LoVo (cell line): ENCODE data around the gene TMC1.
"Not testable (repeated sequence)": the region's sequence is repeated elsewhere in the genome, so short reads cannot be mapped to it uniquely, and the experiment has no call there.

Experiments
- DNase-seq: peaks from one replicate; pipeline ENCODE4 v3.0.0-alpha.2; 2016; ENCODE audit warnings: low spot score

The TMC1 gene

DNA sequence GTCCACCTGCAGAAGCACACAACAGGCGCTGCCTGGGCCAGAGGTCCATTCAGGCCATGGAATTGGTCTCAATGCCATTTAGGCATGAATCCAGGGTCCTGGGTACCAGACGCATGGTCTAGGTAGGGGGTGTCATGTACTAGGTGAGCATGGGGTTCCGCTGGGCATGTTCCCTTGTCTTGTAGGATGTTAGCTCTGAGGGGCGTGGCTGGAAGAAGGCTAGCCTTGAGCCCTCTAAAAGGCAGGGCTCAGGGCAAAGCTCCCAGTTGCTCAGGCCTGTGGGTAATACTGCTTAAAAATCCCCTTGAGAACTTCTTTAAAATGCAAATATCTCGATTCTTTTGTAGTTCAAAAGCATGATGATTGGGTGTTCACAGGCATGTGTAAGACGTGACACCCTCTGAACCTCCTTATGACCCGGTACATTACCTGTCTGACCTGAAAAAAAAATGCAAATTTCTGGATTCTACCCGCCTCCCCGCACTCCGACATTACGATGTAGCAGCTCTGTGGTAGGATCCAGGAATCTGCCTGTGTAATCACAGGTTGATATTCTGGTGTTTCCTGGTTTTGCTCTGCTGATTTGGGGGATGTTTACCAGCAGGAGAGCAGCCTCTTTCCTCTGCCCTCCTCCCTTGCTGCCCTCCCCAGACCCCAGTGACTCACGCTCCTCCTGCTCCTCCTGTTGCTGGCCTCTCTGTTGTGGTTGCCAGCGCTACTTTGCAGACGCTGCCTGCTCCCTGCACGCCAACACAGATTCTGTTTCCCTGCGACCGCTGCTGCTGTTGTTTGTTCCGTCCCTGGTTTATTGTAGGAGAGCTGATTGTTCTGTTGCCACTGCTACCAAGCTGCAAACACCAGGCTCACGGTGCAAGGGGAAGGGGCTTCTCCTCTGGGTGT is 5.7 kb downstream of the TMC1 start:
- DNase-seq: peak; percentile 34

DNA sequence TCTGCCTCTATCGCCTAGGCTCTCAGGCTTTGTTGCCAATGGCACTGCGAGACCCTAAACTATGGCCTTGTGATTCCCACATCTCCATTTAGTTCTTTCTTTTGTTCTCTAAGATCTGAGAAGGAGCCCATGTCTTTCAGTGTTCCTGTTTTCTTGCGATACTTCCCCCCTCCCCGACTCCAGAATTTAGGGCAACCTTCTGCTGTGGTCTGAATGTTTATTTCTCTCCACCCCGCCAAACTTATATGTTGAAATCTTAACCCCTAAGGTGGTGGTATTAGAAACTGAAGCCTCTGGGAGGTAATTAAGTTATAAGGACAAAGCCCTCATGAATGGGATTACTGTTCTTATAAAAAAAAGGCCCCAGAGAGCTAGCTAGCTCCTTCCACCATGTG is 6.4 kb downstream of the TMC1 start:
- no peak for DNase-seq

DNA sequence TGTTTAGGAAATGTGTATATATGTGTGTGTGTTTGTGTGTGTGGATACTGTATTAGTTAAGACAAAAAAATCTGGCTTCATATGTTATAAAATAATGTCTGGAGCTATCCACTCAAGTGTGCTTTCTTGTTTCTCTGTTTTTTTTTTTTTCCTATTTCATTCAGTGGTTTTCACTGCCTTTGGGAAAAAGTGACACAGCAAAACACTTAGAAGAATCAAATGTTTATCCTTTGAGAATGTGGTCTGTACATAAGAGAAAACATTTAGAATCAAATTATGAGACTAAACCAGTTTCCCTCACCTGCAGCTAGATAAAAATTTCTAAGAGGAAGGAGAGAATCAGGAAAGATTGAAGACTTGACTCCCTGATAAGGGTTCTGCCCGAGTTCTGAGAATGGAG is 8.1 kb downstream of the TMC1 start:
- no peak for DNase-seq

DNA sequence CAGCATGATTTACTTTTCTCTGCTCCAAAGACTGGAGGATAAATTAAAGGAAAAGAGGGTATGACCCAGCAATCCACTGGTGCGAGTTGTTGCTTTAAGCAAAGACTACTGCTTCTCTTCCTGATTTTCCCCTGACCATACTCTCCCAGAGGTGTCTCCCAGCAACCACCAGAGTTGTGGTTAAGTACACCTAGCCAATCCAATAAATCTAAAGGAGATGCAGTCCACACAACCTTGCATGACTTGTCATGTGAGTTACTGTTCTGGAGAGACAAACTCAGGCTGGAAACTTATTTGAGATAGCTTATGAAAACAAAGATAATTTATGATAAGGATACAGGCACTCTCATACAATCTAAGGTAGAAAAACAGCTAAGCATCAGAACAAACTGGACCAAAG is 11.9 kb downstream of the TMC1 start:
- DNase-seq: no peak

DNA sequence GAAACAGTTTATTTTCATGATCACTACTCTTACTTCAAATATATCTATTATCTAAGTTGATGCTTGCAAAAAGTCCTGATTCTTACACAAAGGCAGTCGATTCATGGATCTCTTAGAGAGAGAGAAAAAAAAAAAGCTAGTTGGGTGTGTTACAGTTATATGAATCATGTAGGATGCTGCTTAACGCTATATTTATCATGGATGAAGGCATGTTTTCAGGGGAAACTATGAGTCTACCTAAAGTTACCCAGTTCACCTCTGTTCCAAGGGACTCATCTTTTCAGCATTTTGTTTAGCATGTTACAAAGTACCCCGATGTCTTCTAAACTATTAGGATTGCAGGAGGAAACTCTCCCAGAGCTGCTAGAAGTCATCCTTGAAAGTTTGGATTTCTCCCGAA is 13.5 kb downstream of the TMC1 start:
- DNase-seq: no peak

DNA sequence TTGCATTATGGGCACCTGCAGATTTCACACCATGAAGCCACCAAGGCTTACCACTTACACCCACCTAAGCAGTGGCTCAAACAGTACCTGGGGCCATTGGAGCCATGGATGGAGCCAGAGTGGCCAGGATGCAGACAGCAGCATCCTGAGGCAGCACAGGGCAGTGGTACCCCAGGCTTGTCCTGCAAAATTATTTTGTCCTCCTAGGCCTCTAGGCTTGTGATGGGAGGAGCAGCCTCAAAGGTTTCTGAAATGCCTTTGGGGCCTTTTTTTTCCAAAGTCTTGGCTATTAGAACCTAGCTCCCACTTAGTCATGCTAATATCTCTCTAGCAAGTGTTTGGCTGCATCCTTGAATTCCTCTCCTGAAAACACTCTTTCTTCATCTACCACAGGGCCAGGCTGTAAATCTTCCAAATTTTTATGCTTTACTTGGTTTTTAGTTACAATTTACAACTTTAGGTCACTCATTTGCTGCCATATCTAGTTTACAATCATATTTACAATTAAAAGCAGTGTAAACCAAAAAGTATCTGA is 15.7 kb downstream of the TMC1 start:
- DNase-seq: no peak

DNA sequence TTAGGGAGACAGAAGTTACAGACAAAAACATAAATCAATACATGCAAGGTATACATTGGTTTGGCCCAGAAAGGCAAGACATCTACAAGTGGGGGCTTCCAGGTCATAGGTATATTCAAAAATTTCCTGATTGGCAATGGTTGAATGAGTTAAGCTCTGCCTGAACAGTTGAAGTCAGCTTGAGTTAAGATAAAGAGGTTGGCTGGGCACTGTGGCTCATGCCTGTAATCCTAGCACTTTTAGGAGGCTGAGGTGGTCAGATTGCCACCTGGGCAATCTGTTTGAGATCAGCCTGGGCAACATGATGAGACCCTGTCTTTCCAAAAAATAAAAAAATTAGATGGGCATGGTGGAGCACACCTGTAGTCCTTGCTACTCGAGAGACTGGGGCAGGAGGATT is 16.3 kb downstream of the TMC1 start:
- no peak for DNase-seq

DNA sequence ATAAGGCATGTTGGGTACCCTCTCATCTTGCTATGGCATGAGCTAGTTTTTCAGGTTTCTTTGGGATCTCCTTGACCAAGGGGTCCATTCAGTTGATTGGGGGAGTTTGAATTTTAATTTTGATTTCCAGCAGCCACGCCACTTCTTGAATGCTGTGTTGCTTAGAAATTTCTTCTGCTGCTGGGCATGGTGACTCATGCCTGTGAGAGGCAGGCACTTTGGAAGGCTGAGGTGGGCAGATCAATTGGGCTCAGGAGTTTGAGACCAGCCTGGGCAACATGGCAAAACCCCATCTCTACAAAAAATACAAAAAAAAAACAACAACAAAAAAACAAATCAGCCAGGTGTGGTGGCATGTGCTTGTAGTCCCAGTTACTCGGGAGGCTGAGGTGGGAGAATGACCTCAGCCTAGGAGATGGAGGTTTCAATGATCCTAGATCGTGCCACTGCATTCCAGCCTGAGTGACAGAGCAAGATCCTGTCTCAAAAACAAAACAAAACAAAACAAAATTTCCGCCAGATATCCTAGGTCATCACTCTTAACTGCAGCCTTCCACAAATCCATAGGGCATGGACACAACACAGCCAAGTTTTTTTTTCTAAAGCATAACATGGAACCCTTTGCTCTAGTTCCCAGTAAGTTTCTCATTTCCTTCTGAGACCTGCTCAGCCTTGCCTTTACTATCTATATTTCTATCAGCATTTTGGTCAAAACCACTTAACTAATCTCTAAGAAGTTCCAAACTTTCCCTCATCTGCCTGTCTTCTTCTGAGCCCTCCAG is 17.7 kb downstream of the TMC1 start:
- DNase-seq: no peak

DNA sequence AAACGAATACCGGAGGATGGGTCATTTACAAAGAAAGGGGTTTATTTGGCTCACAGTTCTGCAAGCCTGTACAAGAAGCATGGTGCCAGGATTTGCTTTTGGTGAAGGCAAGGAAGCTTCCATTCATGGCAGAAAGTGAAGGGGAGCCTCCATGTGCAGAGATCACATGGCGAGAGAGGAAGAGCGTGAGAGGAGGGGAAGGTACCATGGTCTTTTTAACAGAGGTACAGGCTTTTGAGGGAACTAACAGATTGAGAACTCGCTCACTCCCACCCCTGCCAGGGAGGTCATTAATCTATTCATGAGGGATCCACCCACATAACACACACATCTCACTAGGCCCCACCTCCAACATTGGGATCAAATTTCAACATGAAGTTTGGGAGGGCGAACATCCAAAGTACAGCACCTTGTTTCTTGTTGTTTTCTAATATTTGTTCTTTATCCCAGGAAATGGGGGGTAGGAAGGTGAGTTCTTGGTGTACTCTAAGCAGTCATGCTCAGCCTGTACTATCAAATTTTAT is 18.5 kb downstream of the TMC1 start:
- no peak for DNase-seq

DNA sequence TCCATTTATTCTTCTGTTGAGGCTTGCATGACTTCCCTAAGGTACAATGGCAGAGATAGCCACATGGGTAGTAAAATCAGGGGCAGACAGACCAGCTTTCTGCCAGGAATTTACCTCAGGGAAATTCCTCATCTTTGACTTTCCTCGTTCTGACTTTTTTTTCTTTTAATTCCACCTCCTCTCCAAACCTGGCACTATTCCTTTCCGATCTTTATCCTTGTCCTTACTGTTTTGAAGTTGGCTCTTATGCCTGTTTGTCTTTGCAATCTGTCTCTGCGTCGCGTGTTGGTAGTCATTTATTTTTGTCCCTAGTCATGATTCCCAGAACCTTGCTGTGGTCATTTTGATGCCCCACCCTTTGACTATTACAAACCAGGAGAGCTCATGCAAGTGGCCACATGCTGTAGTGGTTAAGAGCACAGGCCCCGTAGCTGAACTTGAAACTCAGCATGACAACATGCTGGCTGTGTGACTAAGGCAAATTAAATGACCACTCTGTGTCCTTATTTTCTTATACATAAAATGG is 19.0 kb downstream of the TMC1 start:
- DNase-seq: peak; percentile 34

DNA sequence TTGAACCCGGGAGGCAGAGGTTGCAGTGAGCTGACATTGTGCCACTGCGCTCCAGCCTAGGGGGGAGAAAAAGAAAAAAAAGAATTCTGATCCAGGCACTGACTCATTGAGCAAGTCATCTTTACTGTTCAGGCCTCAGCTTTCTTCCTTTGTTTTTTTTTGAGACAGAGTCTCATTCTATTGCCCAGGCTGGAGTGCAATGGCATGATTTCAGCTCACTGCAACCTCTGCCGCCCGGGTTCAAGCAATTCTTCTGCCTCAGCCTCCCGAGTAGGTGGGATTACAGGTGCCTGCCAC is 21.1 kb downstream of the TMC1 start:
- not testable (repeated sequence) for DNase-seq

DNA sequence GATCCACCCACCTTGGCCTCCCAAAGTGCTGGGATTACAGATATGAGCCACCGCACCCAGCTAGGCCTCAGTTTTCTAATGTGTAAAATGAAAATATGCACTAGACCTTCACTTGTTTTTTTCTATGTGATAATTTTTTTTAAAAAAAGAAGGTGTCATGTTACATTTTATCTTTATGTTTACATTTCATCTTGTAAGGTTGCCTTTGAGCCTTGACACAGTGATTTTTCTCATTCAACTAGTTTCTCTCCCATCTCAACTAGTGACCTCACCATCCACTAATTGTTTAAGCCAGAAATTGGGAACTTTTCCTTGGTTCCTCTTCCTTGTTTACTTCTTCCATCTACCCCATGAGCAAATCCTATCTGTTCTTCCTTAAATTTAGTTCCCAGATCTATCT is 21.5 kb downstream of the TMC1 start:
- no peak for DNase-seq

DNA sequence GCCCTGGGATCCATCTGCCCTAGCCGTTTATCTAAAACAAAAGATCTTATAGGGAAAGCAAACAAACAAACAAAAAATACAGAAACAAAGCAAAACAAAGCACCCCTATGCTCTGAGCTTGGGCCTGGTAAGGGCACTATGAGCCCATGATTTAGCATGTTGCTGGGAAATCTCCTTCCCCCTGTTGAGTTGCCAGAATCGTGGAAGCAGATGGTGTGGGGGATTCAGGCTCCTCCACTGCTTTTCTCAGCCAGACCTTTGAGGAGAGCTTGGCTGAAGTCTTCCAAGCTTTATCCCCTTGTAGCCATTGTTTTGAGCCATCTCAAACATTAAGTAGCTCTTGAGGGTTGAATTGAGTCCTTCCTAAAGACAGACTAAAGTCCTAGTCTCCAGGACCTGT is 29.9 kb downstream of the TMC1 start:
- no peak for DNase-seq

DNA sequence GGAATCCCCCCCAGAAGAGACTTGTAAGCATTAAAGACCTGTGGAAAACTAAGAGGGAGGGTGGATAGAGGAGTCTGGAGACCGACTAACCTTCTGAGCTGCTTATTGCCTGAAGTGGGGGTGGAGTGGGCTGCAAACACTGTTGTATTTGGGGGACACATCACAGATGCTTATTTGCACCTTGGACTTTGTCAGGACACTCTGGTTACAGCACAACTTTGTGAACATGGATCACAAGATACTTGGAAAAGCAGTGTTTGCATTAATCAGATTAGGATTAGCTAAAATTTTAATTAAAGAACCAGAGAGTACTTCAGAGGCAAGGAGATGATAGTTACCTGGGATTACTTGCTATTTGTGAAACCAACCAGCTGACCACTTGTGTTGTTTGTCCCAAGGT is 30.9 kb downstream of the TMC1 start:
- no peak for DNase-seq

DNA sequence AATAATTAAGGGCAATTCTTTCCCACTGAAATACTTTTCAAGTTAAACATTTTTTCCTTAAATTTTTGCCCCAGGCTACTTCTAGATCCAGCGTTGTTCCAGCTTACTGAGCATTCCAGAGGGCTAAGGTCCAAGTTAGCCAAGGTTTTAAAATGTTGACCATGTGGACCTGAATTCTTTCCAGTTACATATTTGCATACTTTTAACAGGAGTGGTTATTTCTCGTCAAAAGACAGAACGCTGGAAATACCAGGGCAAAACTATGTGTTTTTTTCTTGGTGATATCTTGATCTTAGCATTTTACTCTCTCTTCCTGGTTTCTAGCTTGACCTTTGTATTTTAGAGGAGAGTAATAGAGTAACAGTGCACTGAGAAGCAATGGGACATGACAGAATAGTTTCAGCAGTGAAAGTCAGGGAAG is 32.8 kb downstream of the TMC1 start:
- DNase-seq: peak; percentile 67

DNA sequence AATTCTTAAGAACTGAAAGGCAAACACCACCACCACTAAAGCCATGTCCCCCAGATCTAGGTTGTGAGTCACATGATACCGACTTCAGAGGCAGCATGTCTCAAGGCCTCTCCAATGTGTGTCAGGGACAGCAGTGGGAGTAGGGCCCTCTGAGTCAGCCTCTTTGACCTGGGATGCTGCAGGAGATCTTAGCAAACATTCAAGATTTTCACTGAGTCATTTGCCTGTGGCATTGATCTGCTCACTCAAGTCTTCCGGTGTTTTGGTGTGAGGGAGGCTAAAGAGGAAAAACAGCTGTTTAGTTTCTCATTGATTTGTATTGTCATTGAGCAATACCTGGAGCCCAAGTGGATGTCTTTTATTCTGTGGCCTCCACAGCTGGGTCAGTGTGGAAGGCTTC is 36.1 kb downstream of the TMC1 start:
- peak; percentile 85 for DNase-seq

DNA sequence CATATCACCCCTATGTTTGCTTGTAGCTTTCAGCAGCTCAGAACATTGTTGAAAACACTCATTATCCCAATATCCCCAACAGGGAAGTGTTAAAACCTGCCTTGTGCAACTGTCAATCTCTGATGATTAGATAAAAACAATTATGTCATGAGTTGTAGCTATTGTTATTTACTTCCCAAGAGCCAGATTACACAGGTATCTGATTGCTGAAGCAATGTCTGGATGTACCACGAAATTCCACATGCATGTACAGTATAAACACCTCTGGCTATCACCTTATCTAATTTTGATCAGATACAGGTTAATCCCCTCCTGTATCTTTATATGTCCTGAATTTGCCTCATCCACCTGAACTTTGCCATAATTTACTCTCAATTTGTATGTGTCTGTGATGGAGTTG is 38.7 kb downstream of the TMC1 start:
- no peak for DNase-seq

DNA sequence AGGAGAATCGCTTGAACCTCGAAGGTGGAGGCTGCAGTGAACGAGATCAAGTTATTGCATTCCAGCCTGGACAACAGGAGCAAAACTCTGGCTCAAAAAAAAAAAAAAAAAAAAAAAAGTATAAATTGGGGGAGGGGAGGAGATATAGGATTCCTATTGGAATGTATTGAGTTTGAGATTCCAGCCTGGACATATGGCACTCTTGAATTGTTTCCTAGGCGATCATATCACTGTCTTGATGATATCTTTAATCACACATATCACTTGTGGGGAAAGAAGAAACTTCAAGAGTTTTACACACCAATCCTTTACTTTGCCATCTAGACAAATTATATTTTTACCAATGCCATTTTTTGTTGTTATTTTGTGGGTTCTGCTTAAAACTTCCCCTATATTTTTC is 42.4 kb downstream of the TMC1 start:
- DNase-seq: no peak

DNA sequence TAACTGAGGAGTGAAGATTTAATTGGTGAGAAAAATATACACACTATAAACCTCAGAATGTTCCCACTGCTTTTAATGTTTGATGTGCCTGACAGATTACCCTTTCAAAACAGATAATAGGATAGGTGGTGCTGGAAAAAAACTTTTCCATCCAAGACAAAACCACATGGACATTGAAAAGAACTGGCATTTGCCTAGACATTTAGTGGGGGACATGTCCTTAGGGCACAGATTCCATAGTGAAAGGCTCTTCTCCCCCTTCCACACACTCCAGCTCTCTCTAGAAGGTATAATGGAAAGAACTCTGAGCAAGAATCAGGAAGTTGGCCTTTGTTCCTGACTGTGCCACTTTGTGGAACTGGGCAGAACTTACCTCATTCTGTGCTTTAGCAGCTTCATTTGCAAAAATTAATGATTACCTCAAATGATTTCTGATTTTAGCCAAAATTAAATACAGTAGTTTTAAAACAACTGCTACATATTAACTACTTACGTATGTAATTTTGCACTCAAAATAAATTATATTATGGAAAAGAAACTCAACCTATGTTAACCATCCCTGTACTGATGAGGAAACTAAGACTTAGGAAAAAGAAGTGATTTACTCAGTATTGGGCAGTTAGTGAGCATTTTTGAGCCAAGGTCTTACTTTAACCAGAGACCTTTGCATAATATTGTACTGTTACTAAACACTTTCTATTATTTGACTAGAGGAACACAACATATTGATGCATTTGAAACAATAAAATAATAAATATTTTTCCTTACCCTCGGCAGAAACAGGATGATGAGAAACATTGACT is 43.3 kb downstream of the TMC1 start:
- no peak for DNase-seq

DNA sequence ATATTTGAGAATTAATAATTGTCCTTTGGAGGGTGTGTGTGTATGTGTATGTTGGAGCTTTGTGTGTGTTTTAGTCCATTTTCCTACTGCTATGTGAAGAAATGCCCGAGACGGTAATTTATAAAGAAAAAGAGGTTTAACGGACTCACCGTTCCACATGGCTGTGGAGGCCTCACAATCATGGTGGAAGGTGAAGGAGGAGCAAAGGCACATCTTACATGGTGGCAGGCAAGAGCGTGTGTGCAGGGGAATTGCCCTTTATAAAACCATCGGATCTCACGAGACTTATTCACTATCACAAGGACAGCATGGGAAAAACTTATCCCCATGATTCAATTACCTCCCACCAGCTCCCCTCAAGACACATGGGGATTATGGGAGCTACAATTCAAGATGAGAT is 44.1 kb downstream of the TMC1 start:
- no peak for DNase-seq

DNA sequence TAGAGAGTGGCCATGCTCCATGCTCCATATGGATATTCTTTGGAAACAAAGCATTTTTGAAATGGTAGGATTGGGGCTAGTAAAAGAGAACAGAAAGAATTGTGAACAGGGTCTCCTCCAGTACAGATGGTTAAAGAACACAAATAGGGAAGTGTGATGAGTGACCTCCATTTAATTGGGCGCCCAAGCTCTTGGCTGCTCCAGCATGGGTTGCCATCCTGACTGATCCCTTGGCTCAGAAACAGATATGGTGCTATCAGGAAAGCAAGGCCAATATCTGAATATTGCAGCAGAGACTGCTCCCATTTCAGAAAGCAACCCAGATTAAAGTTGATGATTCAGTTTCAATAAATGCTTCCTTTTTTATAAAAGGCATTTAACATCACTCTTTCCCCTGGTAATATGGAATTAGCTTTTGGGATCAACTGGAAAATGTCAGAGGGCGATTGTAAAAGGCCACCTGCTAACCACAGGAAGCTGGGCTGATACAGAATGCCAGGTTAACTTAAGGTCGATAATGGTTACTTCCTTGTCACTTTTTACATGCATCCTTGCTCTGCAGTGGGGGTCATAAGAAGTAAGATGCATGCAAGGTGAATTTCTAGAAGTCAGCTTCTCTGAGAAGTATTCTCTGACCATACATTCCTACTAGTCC is 52.9 kb downstream of the TMC1 start:
- DNase-seq: no peak

DNA sequence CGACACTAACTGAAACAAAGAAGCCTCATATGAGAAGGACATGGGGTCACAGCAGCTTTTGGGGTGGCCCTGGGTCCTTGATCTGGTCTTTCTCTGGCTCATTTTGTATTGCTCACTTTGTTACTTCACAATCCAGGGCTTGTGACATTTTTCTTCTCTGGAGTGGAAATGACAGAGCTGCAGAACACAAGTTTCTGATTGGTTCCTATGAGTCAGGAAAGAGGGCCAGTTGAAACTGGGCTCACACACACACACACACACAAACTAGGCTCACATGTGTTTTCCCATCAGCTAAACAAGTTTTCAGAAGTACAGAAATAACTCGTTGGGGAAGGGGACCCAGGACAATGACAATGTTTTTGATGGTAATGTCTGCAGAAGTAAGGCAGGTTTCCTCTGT is 54.3 kb downstream of the TMC1 start:
- no peak for DNase-seq
